ENCODE data around the gene PIM2. TPM values are rescaled to one million over a fixed set of nuclear protein-coding genes. Genes with fewer than 3 reads are reported as not detected.

The PIM2 gene
- polyA plus RNA-seq, 1 of the 3 experiments (the other 2 are of a cell fraction) = 12.3 TPM

- Histone ChIP-seq H3F3A (replicated peaks; ENCODE audit: insufficient read depth) (no peaks in the 10 kb centered on the region), H3K4me1 (ENCODE audit: control insufficient read depth in 1 of 2, insufficient read depth in 2 of 2, low read depth in 1 of 2, low read length in 1 of 2) (peaks cover 10 to 50% of the 10 kb centered on the region in 2 experiments; a peak in 3 of 4 replicates), H3K9ac (peak within 1 kb of the TSS; percentile 97), H3K27ac (ENCODE audit: low read depth in 2 of 2, low read length in 1 of 2) (peak within 1 kb of the TSS; percentile 99), H4K20me1 (ENCODE audit: insufficient read depth) (peaks cover 43% of the 10 kb centered on the region), H3K36me3 (replicated peaks in 1 of 2; ENCODE audit: control insufficient read depth in 1 of 2, insufficient read depth in 2 of 2, low read length in 1 of 2) (peaks cover 12 to 24% of the 10 kb centered on the region in 2 experiments), H3K27me3 (ENCODE audit: insufficient read depth) (0 out of 2 replicates have a peak, but pooled peaks cover 4% of the 10 kb centered on the region), H3K4me2 (peak within 1 kb of the TSS; percentile 83), H3K79me2 (ENCODE audit: insufficient read depth) (peaks cover 48% of the 10 kb centered on the region), H3K9me2 (no peaks in the 10 kb centered on the region), H3K4me3 (ENCODE audit: low read depth in 2 of 2, low read length in 1 of 2) (peak within 1 kb of the TSS; percentile 82 to 93), H3K9me3 (no peaks in the 10 kb centered on the region), H2AFZ (ENCODE audit: low read depth) (peak within 1 kb of the TSS; percentile 85; the same call in 1 of the 2 replicates)
- POLR2A ChIA-PET = interaction anchor here (1.0 to 1.7 kb wide), 2 partner anchors 14 to 45 kb away, joined by 4 to 6 read pairs; partner anchors contain the start of genes GRIPAP1 and KCND1
- under 1% methylated on average over 33 of the region's 53 CpGs for WGBS (ENCODE audit: low lambda C conversion rate)
- TF ChIP-seq CTCF (IDR thresholded peaks at IDR 0.05) = no peak
- TF ChIP-seq POLR2AphosphoS5 (IDR thresholded peaks at IDR 0.05; ENCODE audit: low read depth, low read length) = 0 out of 2 replicates have a peak, but pooled peaks have one; percentile 40
- 0 out of 2 replicates have a peak, but pooled peaks have one; percentile 2 for TF ChIP-seq REST (IDR thresholded peaks at IDR 0.05; ENCODE audit: low read depth, low read length)
- peak; percentile 94 for DNase-seq
- CTCF ChIA-PET = interaction anchor here (1.0 to 2.9 kb wide), 3 partner anchors 11 to 35 kb away, joined by 3 to 12 read pairs (median 3); no protein-coding TSS in a partner anchor
Observed at GRCh38 chrX:48957477-48957826, 38.6 kb upstream of the PIM2 start, which contains the start of gene OTUD5. Gene OTUD5, minus strand, starts transcription at chrX:48957607. Its CDS starts 37 bp downstream, at chrX:48957570.

DNA sequence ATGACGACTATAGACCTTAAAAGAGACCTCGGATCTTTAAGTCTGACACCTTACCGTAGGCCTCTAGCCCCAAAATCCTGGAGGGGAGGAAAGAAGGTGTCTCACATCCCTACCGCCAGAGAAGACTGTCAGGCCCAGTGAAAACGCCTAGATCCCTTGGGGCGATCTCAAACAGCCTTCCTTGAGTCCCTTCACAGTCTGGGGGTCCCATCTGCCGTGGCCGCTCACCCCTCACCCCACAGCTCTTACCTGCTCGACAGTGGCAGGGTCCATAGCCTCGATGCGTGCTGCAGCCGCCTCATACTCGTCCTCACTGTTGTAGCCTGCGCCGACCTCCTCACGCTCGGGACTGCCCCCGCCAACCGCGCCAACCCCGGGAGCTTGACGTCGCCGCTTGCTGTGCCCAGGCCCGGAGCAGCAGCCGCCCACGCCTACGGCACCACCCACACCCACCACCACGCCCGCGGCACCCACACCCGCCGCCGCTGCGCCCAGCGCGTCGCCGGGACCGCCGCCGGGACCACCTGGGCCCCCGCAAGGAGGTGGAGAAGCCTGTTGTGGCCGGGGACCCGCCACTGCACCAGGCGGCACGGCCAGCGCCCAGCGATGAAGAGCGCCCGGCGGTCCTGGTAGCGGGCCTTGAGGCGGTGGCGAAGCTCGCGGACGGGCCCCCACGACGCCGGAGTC, 38.0 kb upstream of the PIM2 start:
- H3K4me3 ChIP-seq (ENCODE audit: low read depth in 2 of 2, low read length in 1 of 2) = peak overlapping the region; percentile 79 to 93
- WGBS (ENCODE audit: low lambda C conversion rate) = under 1% methylated on average over 12 of the region's 61 CpGs
- CTCF ChIA-PET = interaction anchor here (1.3 to 2.9 kb wide), 4 partner anchors 10 to 805 kb away, joined by 3 to 12 read pairs (median 4); no protein-coding TSS in a partner anchor
- peaks cover 53% of the 10 kb centered on the region for H3K79me2 ChIP-seq (ENCODE audit: insufficient read depth)
- H3K4me1 ChIP-seq (ENCODE audit: control insufficient read depth in 1 of 2, insufficient read depth in 2 of 2, low read depth in 1 of 2, low read length in 1 of 2) = peaks cover 10 to 46% of the 10 kb centered on the region in 2 experiments; a peak in 3 of 4 replicates
- no peaks in the 10 kb centered on the region for H3F3A ChIP-seq (replicated peaks; ENCODE audit: insufficient read depth)
- peak overlapping the region; percentile 35 to 99 for H3K27ac ChIP-seq (ENCODE audit: low read depth in 2 of 2, low read length in 1 of 2)
- H2AFZ ChIP-seq (ENCODE audit: low read depth) = no peak overlapping the region
- H3K9me2 ChIP-seq = no peaks in the 10 kb centered on the region
- peak overlapping the region; percentile 83 for H3K4me2 ChIP-seq
- H4K20me1 ChIP-seq (ENCODE audit: insufficient read depth) = peaks cover 49% of the 10 kb centered on the region
- H3K9me3 ChIP-seq = no peaks in the 10 kb centered on the region
- H3K36me3 ChIP-seq (replicated peaks in 1 of 2; ENCODE audit: control insufficient read depth in 1 of 2, insufficient read depth in 2 of 2, low read length in 1 of 2) = peaks cover 12 to 24% of the 10 kb centered on the region in 2 experiments
- POLR2A ChIA-PET = interaction anchor here (0.5 kb wide), 1 partner anchor 213 kb away, joined by 4 read pairs; no protein-coding TSS in a partner anchor
- H3K9ac ChIP-seq = peak overlapping the region; percentile 97
- no peaks in the 10 kb centered on the region for H3K27me3 ChIP-seq (ENCODE audit: insufficient read depth)
- no peak for DNase-seq
- TF ChIP-seq NRF1 (IDR thresholded peaks at IDR 0.05; ENCODE audit: low read depth, low read length) (no peak), FOXJ3 (CRISPR knock-in tag; IDR thresholded peaks at IDR 0.05) (no peak), GABPA (IDR thresholded peaks at IDR 0.05; ENCODE audit: low read depth) (no peak), RAD21 (IDR thresholded peaks at IDR 0.05; ENCODE audit: low read length) (no peak), TCF12 (IDR thresholded peaks at IDR 0.05) (no peak), SMC3 (IDR thresholded peaks at IDR 0.05; ENCODE audit: low read depth, low read length) (no peak), POLR2AphosphoS5 (IDR thresholded peaks at IDR 0.05; ENCODE audit: low read depth, low read length) (no peak), FOSL2 (IDR thresholded peaks at IDR 0.05; ENCODE audit: borderline replicate concordance, low read depth) (no peak), RCOR1 (IDR thresholded peaks at IDR 0.05; ENCODE audit: low read length) (no peak), ELF1 (IDR thresholded peaks at IDR 0.05) (no peak), MEF2A (IDR thresholded peaks at IDR 0.05; ENCODE audit: borderline replicate concordance, low read depth) (no peak), EP300 (IDR thresholded peaks at IDR 0.05; ENCODE audit: borderline replicate concordance in 1 of 2, low read depth in 1 of 2, low read length in 1 of 2) (no peak), FOXM1 (IDR thresholded peaks at IDR 0.05; ENCODE audit: low read depth) (no peak), NFIC (IDR thresholded peaks at IDR 0.05; ENCODE audit: borderline replicate concordance) (no peak), TAF1 (IDR thresholded peaks at IDR 0.05; ENCODE audit: borderline replicate concordance, low read depth, low read length) (no peak), USF1 (IDR thresholded peaks at IDR 0.05; ENCODE audit: borderline replicate concordance, low read depth) (no peak), USF2 (IDR thresholded peaks at IDR 0.05; ENCODE audit: borderline replicate concordance, low read depth, low read length) (no peak), TEAD4 (IDR thresholded peaks at IDR 0.05; ENCODE audit: borderline replicate concordance, insufficient read depth) (no peak)
